ENCODE results near the gene TMEM273. TPM values are rescaled to one million over a fixed set of nuclear protein-coding genes. Genes with fewer than 3 reads are reported as not detected.
A peak's percentile ranks its signal among the peaks of the same experiment; 100 is the strongest.

The TMEM273 gene
- 10 to 100 TPM; 12.0 to 22.7 TPM for total RNA-seq
- 10 to 100 TPM; 12.4 to 41.8 TPM for polyA plus RNA-seq
- long read RNA-seq, donor 1, result 0 reads
- long read RNA-seq, donor 2, result 0 reads
- long read RNA-seq, donor 3, partial matches to known transcripts, result 0 of 1 reads
- long read RNA-seq, donor 3, other reads (novel, unspliced or antisense), result 0 of 1 reads
- long read RNA-seq, donor 4, result 0 reads
- long read RNA-seq, donor 5, partial matches to known transcripts, result 0 of 1 reads
- long read RNA-seq, donor 5, other reads (novel, unspliced or antisense), result 0 of 1 reads

GRCh38 chr10:49187950-49188761 is at the start of gene TMEM273:
Gene TMEM273, minus strand, starts transcription at chr10:49188391. Its CDS starts 55 bp downstream, at chr10:49188336.
- Histone ChIP-seq H3K36me3 (ENCODE audit: control insufficient read depth in 4 of 4, insufficient read depth in 4 of 4, low read length in 4 of 4) (no peaks in the 10 kb centered on the region), H3K4me1 (ENCODE audit: control insufficient read depth in 5 of 5, insufficient read depth in 5 of 5, low read length in 5 of 5) (peaks cover 7 to 30% (median 12%) of the 10 kb centered on the region in 5 donors), H3K9me3 (ENCODE audit: control insufficient read depth in 4 of 4, insufficient read depth in 3 of 4, low read length in 3 of 4) (no peaks in the 10 kb centered on the region), H3K4me3 (no peak within 1 kb of the TSS), H3K9ac (ENCODE audit: insufficient read depth in 1 of 2, low read length in 2 of 2) (no peak within 1 kb of the TSS), H3K27me3 (ENCODE audit: control insufficient read depth in 3 of 3, insufficient read depth in 3 of 3, low read length in 2 of 3) (peaks cover 0 to 3% (median 0%) of the 10 kb centered on the region in 3 donors), H3K27ac (ENCODE audit: low read depth in 1 of 2, low read length in 1 of 2) (peak within 1 kb of the TSS; percentile 56 to 76)
- 14 to 31% methylated on average over 9 of the region's 9 CpGs for WGBS, 2 donors
- ATAC-seq (ENCODE audit: insufficient read depth, low FRiP score) (peak; percentile 83), DNase-seq (peak in 2 of 3 donors; percentile 60 to 76)
- TF ChIP-seq CTCF (IDR thresholded peaks at IDR 0.05; ENCODE audit: control extremely low read depth, extremely low read depth), result no peak

GRCh38 chr10:49237985-49238384 is 49.8 kb upstream of the TMEM273 start:
- DNase-seq (no peak), ATAC-seq (ENCODE audit: insufficient read depth, low FRiP score) (no peak)
- peaks cover 0 to 3% (median 0%) of the 10 kb centered on the region in 4 donors for H3K9me3 ChIP-seq (ENCODE audit: control insufficient read depth in 4 of 4, insufficient read depth in 3 of 4, low read length in 3 of 4)
- no peak for TF ChIP-seq CTCF (IDR thresholded peaks at IDR 0.05; ENCODE audit: control extremely low read depth, extremely low read depth)
- no peak overlapping the region for H3K9ac ChIP-seq (ENCODE audit: insufficient read depth in 1 of 2, low read length in 2 of 2)
- H3K27ac ChIP-seq (ENCODE audit: low read depth in 1 of 2, low read length in 1 of 2), result no peak overlapping the region
- 79 to 96% methylated on average over 1 of the region's 1 CpG for WGBS, 2 donors
- H3K4me1 ChIP-seq (ENCODE audit: control insufficient read depth in 5 of 5, insufficient read depth in 5 of 5, low read length in 5 of 5), result peaks cover 0 to 3% (median 0%) of the 10 kb centered on the region in 5 donors
- no peaks in the 10 kb centered on the region for H3K27me3 ChIP-seq (ENCODE audit: control insufficient read depth in 3 of 3, insufficient read depth in 3 of 3, low read length in 2 of 3)
- H3K36me3 ChIP-seq (ENCODE audit: control insufficient read depth in 4 of 4, insufficient read depth in 4 of 4, low read length in 4 of 4), result no peaks in the 10 kb centered on the region
- no peak overlapping the region for H3K4me3 ChIP-seq

GRCh38 chr10:49235392-49235791 is 47.2 kb upstream of the TMEM273 start:
- no peak overlapping the region for H3K4me3 ChIP-seq
- no peaks in the 10 kb centered on the region for H3K4me1 ChIP-seq (ENCODE audit: control insufficient read depth in 5 of 5, insufficient read depth in 5 of 5, low read length in 5 of 5)
- TF ChIP-seq CTCF (IDR thresholded peaks at IDR 0.05; ENCODE audit: control extremely low read depth, extremely low read depth), result no peak
- peaks cover 0 to 3% (median 0%) of the 10 kb centered on the region in 4 donors for H3K9me3 ChIP-seq (ENCODE audit: control insufficient read depth in 4 of 4, insufficient read depth in 3 of 4, low read length in 3 of 4)
- H3K27ac ChIP-seq (ENCODE audit: low read depth in 1 of 2, low read length in 1 of 2), result no peak overlapping the region
- H3K27me3 ChIP-seq (ENCODE audit: control insufficient read depth in 3 of 3, insufficient read depth in 3 of 3, low read length in 2 of 3), result no peaks in the 10 kb centered on the region
- H3K36me3 ChIP-seq (ENCODE audit: control insufficient read depth in 4 of 4, insufficient read depth in 4 of 4, low read length in 4 of 4), result no peaks in the 10 kb centered on the region
- DNase-seq, result no peak
- H3K9ac ChIP-seq (ENCODE audit: insufficient read depth in 1 of 2, low read length in 2 of 2), result no peak overlapping the region
- ATAC-seq (ENCODE audit: insufficient read depth, low FRiP score), result no peak
